ENCODE measurements around the gene PTTG1IP. TPM values are rescaled to one million over a fixed set of nuclear protein-coding genes. Genes with fewer than 3 reads are reported as not detected.

Gene PTTG1IP
- polyA plus RNA-seq, 1 donor (not counting 4 experiments of a cell fraction or from before 2014, with no cell fraction given): 132 TPM

- Histone ChIP-seq H3K4me2 (ENCODE audit: control insufficient read depth, extremely low read depth, insufficient read depth, low read depth, low read length) (no peak overlapping the region), H3K9me3 (ENCODE audit: control insufficient read depth, low read depth, low read length) (no peaks in the 10 kb centered on the region), H4K20me1 (ENCODE audit: control insufficient read depth, extremely low read depth, insufficient read depth, low read length) (no peaks in the 10 kb centered on the region), H3K27me3 (ENCODE audit: control insufficient read depth, extremely low read depth, insufficient read depth, low read length) (peaks cover 73% of the 10 kb centered on the region), H3K4me1 (ENCODE audit: control insufficient read depth, extremely low read depth, insufficient read depth, low read length) (peaks cover 10% of the 10 kb centered on the region), H3K36me3 (ENCODE audit: control insufficient read depth in 2 of 2, extremely low read depth in 1 of 2, insufficient read depth in 2 of 2, low read length in 2 of 2) (no peaks in the 10 kb centered on the region), H3K9me1 (ENCODE audit: control insufficient read depth, extremely low read depth, insufficient read depth, low read length) (no peaks in the 10 kb centered on the region), H3K27ac (ENCODE audit: control insufficient read depth, insufficient read depth, low read length) (no peak overlapping the region), H2AFZ (ENCODE audit: control insufficient read depth, low read length) (no peak overlapping the region), H3K79me2 (ENCODE audit: control insufficient read depth, insufficient read depth, low read length) (no peaks in the 10 kb centered on the region), H3K9ac (ENCODE audit: control insufficient read depth, extremely low read depth, insufficient read depth, low read length) (no peak overlapping the region), H3K4me3 (ENCODE audit: control insufficient read depth in 2 of 3, extremely low read depth in 1 of 3, insufficient read depth in 2 of 3, low read depth in 1 of 3, low read length in 3 of 3) (no peak overlapping the region)
- dilution Hi-C loops (cut with MboI; ENCODE audit: extremely low pct_ligation_motif_present, low sequenced_read_pairs): no loop called here
- DNase-seq (ENCODE audit: low read depth, low spot score) (no peak), FAIRE-seq (no peak)
- no peak for TF ChIP-seq EZH2 (IDR thresholded peaks at IDR 0.05; ENCODE audit: low read length)
- TF ChIP-seq CTCF (optimal IDR thresholded peaks at IDR 0.05 in 1 of 3, IDR thresholded peaks at IDR 0.05 in 1 of 3, conservative IDR thresholded peaks at IDR 0.05 in 1 of 3; ENCODE audit: extremely low read depth in 1 of 3, insufficient read depth in 2 of 3, low read length in 3 of 3): no peak
Observed at GRCh38 chr21:44894687-44895302, 21.3 kb upstream of the PTTG1IP start.

GRCh38 chr21:44893948-44894656, 20.6 kb upstream of the PTTG1IP start:
- Histone ChIP-seq H2AFZ (ENCODE audit: control insufficient read depth, low read length) (no peak overlapping the region), H3K9me1 (ENCODE audit: control insufficient read depth, extremely low read depth, insufficient read depth, low read length) (no peaks in the 10 kb centered on the region), H3K27ac (ENCODE audit: control insufficient read depth, insufficient read depth, low read length) (no peak overlapping the region), H3K79me2 (ENCODE audit: control insufficient read depth, insufficient read depth, low read length) (no peaks in the 10 kb centered on the region), H3K4me2 (ENCODE audit: control insufficient read depth, extremely low read depth, insufficient read depth, low read depth, low read length) (no peak overlapping the region), H3K27me3 (ENCODE audit: control insufficient read depth, extremely low read depth, insufficient read depth, low read length) (peaks cover 73% of the 10 kb centered on the region), H3K4me1 (ENCODE audit: control insufficient read depth, extremely low read depth, insufficient read depth, low read length) (peaks cover 10% of the 10 kb centered on the region), H3K9ac (ENCODE audit: control insufficient read depth, extremely low read depth, insufficient read depth, low read length) (no peak overlapping the region), H3K9me3 (ENCODE audit: control insufficient read depth, low read depth, low read length) (no peaks in the 10 kb centered on the region), H3K36me3 (ENCODE audit: control insufficient read depth in 2 of 2, extremely low read depth in 1 of 2, insufficient read depth in 2 of 2, low read length in 2 of 2) (no peaks in the 10 kb centered on the region), H3K4me3 (ENCODE audit: control insufficient read depth in 2 of 3, extremely low read depth in 1 of 3, insufficient read depth in 2 of 3, low read depth in 1 of 3, low read length in 3 of 3) (no peak overlapping the region), H4K20me1 (ENCODE audit: control insufficient read depth, extremely low read depth, insufficient read depth, low read length) (no peaks in the 10 kb centered on the region)
- TF ChIP-seq CTCF (optimal IDR thresholded peaks at IDR 0.05 in 1 of 3, IDR thresholded peaks at IDR 0.05 in 1 of 3, conservative IDR thresholded peaks at IDR 0.05 in 1 of 3; ENCODE audit: extremely low read depth in 1 of 3, insufficient read depth in 2 of 3, low read length in 3 of 3) (no peak), EZH2 (IDR thresholded peaks at IDR 0.05; ENCODE audit: low read length) (no peak)
- DNase-seq (ENCODE audit: low read depth, low spot score) (no peak), FAIRE-seq (no peak)
- dilution Hi-C loops (cut with MboI; ENCODE audit: extremely low pct_ligation_motif_present, low sequenced_read_pairs): no loop called here
